22Rv1 (cell line): Measurements from ENCODE around the gene IL6R.

Experiments
- ZFX ChIP-seq: fragments of 450-650 bp; IDR thresholded peaks from 2 replicates; pipeline ENCODE4 v1.6.1; 2017; ENCODE audit warnings: antibody characterized with exemption, borderline replicate concordance
- TF ChIP-seq, protein P1 (sequence below): fragments of 450-650 bp; IDR thresholded peaks from 2 replicates; pipeline ENCODE4 v1.5.1; 2017; ENCODE audit warnings: mild to moderate bottlenecking

GRCh38 chr1:154418062-154418921 is 13.1 kb downstream of the IL6R start:
- TF ChIP-seq, protein P1, sequence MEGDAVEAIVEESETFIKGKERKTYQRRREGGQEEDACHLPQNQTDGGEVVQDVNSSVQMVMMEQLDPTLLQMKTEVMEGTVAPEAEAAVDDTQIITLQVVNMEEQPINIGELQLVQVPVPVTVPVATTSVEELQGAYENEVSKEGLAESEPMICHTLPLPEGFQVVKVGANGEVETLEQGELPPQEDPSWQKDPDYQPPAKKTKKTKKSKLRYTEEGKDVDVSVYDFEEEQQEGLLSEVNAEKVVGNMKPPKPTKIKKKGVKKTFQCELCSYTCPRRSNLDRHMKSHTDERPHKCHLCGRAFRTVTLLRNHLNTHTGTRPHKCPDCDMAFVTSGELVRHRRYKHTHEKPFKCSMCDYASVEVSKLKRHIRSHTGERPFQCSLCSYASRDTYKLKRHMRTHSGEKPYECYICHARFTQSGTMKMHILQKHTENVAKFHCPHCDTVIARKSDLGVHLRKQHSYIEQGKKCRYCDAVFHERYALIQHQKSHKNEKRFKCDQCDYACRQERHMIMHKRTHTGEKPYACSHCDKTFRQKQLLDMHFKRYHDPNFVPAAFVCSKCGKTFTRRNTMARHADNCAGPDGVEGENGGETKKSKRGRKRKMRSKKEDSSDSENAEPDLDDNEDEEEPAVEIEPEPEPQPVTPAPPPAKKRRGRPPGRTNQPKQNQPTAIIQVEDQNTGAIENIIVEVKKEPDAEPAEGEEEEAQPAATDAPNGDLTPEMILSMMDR = no peak
- TF ChIP-seq ZFX = no peak
